ENCODE data around the gene GNGT1.
A peak's percentile ranks its signal among the peaks of the same experiment; 100 is the strongest.
"Not testable (repeated sequence)": the region's sequence is repeated elsewhere in the genome, so short reads cannot be mapped to it uniquely, and the experiment has no call there.

GNGT1 gene

GRCh38 chr7:93910076-93910994 is 4.0 kb downstream of the GNGT1 start:
- DNase-seq: no peak

- not testable (repeated sequence) for DNase-seq
Measured at GRCh38 chr7:93911242-93911641, 4.9 kb downstream of the GNGT1 start.

GRCh38 chr7:93911661-93912060 is 5.3 kb downstream of the GNGT1 start:
- DNase-seq: not testable (repeated sequence)

- no peak for DNase-seq
Measured at GRCh38 chr7:93913197-93913596, 6.8 kb downstream of the GNGT1 start.

DNA sequence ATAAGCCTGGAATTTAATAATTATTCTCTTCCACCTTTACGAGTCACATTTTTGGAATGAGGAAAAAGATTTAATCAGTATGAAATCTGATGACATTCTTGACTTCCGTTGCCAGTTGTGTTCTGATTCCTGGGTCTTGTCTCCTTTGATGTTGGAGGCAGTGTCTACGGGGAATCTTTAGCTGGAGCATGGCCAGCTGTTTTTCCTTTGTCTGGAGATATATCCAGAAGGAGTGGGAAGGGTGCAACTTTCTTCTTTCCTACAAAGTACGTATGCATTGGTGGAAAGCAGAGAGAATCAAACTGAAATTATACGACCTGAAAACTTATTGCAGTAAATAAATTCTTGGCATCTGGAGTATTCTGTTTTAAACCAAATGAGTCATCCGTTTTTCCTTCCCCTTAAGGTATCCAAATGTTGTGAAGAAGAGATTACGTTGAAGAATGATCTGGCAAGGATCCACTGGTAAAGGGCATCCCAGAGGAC is 8.3 kb downstream of the GNGT1 start:
- no peak for DNase-seq

DNA sequence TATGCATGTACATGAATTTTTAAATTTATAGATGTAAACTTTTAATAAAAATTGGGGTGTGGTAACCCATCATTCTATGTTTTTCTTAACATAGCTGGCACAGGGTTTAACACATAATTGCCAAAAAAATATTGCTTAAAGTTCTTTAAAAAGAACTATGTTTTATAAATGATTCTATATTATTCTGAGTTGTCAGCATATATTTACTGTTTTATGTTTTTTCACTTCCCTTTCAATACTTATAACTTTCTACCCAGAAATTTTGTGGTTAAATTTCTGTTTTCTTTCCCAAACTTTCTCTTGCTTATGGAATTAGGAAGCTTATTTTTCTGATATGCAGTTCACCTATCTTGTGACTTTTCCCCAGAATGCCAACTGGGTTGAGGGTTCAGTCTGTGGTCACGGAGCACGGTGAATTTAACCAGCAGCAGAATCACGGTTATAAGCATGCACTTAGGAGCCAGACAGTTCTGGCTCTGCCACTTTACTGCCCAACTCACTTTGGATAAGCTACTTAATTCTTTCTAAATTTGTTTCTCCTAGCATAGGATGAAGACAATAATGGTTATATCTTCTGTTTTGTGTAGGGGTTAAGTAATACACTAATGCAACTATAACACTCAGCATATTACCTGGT is 9.0 kb downstream of the GNGT1 start:
- DNase-seq: not testable (repeated sequence)

DNA sequence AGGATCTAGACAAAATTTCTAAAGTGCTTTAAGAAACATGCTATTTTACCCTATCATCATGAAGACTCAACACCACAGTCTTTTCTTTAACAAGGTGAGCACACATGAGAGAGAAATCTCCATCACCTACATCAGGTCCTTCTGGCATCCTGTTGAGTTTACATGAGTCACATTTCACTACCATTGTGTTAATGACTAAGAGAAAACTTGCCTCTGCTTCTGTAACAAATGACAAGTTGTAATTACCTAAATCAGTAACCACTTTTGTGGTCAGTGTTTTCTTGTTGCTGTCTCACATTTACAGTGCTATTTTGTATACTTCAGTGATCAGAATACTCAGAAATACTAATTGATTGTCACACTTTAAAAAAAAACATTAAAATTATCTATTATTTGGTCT is 9.5 kb downstream of the GNGT1 start:
- not testable (repeated sequence) for DNase-seq

DNA sequence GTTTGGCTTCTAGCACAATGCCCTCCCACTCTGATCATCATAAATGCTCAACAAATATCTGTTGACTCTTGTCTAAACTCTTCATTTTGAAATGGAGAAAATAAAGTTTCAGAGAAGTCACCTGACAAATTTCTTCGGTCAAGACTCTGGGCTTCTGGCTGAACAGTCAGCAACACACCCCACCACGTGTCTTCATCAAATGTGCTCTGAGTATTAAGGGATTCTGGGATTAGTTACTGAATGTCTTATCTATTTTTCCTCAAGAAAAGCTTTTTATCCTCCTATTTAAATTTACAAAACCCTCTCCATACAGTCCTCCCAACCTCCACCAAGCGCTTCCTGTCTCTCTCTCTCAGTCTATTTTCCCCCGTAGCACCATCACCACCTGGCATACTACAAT is 9.9 kb downstream of the GNGT1 start:
- DNase-seq: peak; percentile 43

DNA sequence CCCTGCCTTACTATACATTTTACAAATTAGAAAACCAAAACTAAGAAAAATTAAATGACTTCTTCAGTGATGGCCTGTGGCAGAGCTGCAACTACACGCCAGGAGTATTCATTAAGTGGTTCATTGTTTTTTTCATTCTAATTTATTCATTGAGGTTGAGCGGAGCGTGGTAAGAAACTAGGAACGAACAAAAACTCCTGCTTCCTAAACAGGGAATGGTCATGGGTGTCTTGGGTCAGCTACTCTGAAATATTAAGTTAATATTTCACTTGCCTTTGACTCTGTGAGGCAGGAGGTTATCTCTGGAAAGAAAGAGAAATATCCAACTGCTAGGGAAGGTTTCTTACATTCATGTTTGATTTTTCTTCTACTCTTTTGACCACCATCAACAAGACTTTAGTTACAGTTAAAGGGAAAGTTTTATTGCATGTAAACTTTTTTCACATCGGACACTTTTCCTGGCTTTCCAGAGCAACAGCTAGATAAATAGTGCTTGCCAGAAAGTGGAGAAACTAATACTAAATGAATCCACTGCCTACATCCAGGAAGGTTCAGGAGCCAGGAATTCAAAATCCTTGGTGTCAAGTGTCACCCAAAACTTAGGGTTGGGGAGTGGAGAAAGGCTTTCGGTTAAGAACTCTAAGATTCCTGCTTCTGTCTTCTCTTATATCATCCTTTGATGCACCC is 14.3 kb downstream of the GNGT1 start:
- DNase-seq: no peak

- DNase-seq: no peak
Measured at GRCh38 chr7:93921186-93921585, 14.8 kb downstream of the GNGT1 start.

DNA sequence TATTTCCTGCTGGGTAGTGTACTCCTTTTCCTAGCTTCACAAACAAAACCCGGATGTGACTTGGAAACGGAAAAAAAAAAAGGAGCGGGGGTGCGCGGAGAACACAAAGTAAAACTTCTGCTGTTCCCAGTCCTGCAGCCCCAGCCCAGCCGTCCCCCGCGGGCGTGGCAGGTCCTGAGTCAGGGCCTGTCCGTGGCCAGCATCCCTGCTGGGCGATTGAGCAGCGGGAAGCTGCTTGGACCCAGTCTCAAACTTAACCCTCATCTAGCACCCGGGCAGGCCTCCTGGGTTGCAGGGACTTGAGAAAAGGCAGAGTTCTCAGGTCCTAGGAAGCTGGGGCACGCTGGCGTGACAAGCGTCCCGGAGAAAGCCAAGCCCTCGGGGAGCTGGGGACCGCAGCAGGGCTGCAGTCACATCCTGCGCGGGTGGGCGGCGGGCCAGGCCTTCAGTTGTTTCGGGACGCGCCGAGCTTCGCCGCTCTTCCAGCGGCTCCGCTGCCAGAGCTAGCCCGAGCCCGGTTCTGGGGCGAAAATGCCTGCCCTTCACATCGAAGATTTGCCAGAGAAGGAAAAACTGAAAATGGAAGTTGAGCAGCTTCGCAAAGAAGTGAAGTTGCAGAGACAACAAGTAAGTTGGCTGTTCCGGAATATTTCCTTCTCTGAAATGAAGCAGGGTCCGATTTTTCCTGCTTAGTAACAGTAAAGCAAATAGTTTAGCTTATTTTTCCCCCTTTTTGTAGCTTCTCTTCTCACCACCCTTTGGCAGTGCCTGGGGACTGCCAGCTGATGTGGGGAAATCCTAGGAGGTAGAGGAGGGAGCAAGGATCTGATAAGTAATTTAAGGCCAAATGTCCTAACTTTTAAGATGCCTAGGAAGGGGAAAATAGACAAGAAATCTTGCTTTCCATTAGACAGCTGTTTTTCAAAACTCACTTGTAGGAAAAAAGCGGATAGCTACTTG is 15.5 kb downstream of the GNGT1 start, which contains the start of gene GNG11:
GNG11 (plus strand) TSS at position 129 of the 960 bp plus-strand sequence; CDS start at position 532, 403 bp downstream.
- DNase-seq: no peak

DNA sequence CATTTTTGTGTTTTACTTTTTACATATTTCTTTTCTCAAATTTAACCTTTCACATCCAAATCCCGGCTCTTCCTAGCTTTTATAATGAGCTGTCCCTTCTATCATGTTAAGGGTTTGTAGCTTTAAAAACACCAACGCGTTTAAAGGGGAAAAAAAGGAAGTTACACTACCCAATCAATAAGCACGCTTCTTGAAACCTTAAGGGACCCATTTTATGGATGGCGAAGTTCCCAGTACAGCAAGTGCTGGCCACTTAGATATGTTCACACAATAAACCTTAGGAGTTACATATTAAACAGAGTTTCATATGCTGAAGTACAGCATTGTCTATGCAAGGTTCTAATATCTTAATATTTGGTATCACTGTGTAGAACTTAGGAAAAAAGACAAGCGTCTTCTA is 16.9 kb downstream of the GNGT1 start:
- no peak for DNase-seq

DNA sequence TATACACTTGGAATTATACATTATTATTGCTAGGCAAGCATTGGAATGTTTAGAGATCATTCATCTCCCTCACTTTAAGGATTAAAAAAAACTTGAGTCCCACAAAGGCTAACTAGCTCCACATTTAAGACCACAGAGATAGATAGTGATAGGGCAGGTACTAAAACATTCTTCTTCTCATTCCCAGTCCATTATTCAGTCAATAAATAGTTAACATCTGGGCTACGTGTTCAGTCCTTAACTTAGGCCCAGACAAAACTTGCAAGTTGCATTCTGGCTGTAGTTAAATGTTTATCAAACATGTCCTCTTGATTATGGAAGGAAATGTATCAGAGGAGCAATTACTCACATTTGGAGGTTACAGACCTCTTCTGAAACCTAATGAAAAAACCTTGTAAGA is 17.6 kb downstream of the GNGT1 start:
- no peak for DNase-seq

DNA sequence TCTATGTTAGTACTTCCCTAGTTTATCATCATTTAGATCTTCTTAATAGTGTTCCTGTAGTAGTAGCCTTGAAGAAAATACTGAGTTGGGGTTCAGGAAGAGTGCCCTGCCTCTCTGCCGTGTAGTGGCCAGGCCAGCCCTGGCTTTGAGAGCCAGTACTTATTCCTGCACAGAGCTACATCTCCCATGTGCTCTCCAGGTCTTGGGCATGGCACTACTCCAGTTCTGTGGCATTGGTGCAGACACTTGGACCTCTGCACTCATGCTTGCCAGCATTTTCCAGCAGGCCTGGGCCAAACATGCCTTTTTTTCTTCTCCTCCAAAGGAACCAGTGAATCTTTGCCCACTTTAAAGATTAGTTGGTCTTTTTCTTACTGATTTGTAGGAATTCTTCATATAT is 20.4 kb downstream of the GNGT1 start:
- DNase-seq: no peak

- no peak for DNase-seq
Measured at GRCh38 chr7:93927585-93927984, 21.2 kb downstream of the GNGT1 start.

- no peak for DNase-seq
Measured at GRCh38 chr7:93931655-93932054, 25.3 kb downstream of the GNGT1 start.

- DNase-seq: no peak
Measured at GRCh38 chr7:93933156-93933555, 26.8 kb downstream of the GNGT1 start.

- no peak for DNase-seq
Measured at GRCh38 chr7:93935102-93935501, 28.7 kb downstream of the GNGT1 start.

GRCh38 chr7:93937818-93938217 is 31.5 kb downstream of the GNGT1 start:
- no peak for DNase-seq

DNA sequence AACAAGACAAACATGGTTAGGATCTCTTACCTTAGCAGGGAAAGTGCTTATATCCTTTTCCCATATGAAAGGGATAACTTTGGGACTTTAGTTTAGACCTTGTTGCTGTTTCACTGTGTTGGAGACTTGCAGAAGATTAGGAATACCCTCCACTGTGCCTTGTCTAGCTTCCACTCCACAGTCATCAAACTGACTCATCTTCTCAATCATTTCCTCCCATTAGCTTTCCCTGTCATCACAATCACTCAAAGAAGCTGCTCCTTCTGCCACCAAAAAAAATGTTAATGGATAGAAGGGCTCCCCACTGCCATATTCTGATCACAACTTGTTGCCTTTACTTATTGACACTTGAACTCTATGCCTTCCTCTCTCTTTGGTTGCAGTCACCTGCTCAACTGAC is 31.9 kb downstream of the GNGT1 start:
- DNase-seq: no peak

GRCh38 chr7:93941945-93942344 is 35.6 kb downstream of the GNGT1 start:
- DNase-seq: no peak

All from NCI-H510A treated with DMSO at 0.1 percent for 48 hours (cell line).